GM03348 (cell line): ENCODE measurements around the gene LEMD3.

Experiments
- DNase-seq: peaks from one replicate; pipeline ENCODE4 v3.0.0; 2012; ENCODE audit warnings: low spot score

Gene LEMD3

DNA sequence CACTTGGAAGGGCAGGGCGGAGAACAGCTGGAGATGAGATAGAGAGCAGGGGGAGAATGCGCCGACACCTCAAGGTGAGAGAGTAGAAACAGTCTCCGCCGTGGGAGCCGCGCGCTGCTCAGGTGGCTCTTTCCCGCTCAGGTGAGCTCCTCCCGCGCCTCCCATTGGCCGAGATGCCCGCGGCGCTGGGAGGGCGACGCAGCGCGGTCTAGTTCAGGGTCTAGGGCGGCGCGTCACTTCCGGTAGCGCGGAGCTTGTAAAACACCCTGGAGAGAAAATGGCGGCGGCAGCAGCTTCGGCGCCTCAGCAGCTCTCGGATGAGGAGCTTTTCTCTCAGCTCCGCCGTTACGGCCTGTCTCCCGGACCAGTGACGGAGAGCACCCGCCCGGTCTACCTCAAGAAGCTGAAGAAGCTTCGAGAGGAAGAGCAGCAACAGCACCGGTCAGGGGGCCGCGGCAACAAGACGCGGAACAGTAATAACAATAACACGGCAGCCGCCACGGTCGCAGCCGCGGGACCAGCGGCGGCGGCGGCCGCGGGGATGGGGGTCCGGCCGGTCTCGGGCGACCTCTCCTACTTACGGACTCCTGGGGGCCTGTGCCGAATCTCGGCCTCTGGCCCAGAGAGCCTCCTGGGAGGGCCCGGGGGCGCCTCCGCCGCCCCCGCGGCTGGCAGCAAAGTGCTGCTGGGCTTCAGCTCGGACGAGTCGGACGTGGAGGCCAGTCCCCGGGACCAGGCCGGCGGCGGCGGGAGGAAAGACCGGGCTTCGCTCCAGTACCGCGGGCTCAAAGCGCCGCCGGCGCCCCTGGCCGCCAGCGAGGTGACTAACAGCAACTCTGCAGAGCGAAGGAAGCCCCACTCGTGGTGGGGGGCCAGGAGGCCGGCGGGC, at the start of gene LEMD3:
Gene LEMD3, plus strand, starts transcription at position 264 of the 889 bp plus-strand sequence. Its CDS starts 14 bp downstream, at position 278.
- peak; percentile 96 for DNase-seq

GRCh38 chr12:65121049-65121955, 48.1 kb upstream of the LEMD3 start, which contains the start of gene WIF1:
WIF1 (minus strand) TSS chr12:65121305; CDS start chr12:65121191, 114 bp downstream.
- DNase-seq, result peak; percentile 27

GRCh38 chr12:65121956-65122469, 47.4 kb upstream of the LEMD3 start:
- no peak for DNase-seq

DNA sequence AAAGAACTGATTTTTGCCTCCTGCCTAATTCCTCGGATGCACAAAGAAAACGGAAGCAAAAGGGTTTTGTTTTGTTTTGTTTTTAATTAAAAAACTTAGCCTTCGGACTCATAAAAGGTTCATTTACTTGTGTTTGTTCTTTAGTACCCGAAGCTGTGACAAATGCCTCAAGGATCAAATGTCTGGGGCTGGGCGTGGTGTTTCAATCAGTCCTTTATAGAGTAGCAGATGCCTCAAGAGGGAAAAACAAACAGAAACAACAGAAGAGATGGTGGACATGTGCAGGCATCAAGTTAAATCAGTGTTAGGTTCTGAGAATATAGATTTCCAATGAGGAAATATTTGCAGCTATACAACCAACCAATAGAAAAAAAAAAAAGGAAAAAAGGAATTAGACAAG, 46.7 kb upstream of the LEMD3 start:
- no peak for DNase-seq

GRCh38 chr12:65123435-65124063, 45.8 kb upstream of the LEMD3 start:
- DNase-seq, result peak; percentile 38

DNA sequence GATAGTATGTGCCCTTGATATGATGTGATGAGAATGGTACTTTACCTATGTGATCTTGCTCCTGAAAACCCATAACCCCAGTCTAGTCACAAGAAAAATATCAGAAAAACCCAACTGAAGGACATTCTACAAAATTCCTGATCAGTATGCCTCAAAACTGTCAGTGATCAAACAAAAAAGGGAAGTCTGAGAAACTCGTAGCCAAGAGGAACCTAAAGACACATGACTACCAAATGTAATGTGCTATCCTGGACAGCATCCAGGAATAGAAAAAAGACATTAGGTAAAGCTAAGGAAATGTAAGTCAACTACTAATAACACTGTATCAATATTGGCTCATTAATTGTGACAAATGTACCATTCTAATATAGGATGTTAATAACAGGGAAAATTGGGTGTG, 44.1 kb upstream of the LEMD3 start:
- no peak for DNase-seq

GRCh38 chr12:65125975-65126374, 43.4 kb upstream of the LEMD3 start:
- no peak for DNase-seq

- no peak for DNase-seq
These were observed 42.9 kb upstream of the LEMD3 start for GRCh38 chr12:65126482-65126881.

- DNase-seq, result no peak
These were observed 35.5 kb upstream of the LEMD3 start for GRCh38 chr12:65133879-65134278.

DNA sequence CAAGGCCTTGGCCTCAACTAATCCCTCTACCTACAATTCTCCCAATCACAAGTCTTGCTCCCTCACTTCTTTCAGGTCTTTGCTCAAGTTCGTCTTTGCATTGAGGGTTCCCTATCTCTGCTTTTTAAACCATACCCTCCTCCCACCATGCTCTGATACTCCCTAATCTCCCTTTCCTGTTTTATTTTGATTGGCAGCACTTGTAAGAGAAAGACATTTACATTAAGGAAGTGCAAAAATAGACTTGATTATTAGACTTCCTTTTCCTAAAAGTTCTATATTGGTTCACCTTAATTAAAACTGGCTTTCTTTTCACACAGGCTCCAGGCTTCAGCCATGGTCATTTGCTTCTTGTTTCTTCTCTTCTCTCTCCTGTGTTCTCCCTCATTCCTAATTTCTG, 30.0 kb upstream of the LEMD3 start:
- no peak for DNase-seq

GRCh38 chr12:65140738-65141137, 28.6 kb upstream of the LEMD3 start:
- no peak for DNase-seq

GRCh38 chr12:65147312-65147905, 22.0 kb upstream of the LEMD3 start:
- DNase-seq, result no peak

GRCh38 chr12:65152012-65152411, 17.4 kb upstream of the LEMD3 start:
- no peak for DNase-seq

- DNase-seq, result no peak
These were observed 16.8 kb upstream of the LEMD3 start for GRCh38 chr12:65152596-65152995.

DNA sequence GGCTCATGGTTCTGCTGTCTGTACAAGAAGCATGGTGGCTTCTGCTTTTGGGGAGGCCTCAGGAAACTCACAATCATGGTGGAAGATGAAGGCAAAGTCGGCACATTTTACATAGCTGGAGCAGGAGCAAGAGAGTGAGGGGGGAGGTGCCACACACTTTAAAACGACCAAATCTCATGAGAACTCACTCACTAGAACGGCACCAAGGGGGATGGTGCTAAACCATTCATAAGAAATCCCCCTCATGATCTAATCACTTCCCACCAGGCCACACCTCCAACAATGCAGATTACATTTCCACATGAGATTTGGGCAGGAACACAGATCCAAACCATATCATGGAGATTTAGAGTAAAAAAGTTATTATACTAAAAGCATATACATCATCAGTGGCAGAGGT, 13.6 kb upstream of the LEMD3 start:
- no peak for DNase-seq

DNA sequence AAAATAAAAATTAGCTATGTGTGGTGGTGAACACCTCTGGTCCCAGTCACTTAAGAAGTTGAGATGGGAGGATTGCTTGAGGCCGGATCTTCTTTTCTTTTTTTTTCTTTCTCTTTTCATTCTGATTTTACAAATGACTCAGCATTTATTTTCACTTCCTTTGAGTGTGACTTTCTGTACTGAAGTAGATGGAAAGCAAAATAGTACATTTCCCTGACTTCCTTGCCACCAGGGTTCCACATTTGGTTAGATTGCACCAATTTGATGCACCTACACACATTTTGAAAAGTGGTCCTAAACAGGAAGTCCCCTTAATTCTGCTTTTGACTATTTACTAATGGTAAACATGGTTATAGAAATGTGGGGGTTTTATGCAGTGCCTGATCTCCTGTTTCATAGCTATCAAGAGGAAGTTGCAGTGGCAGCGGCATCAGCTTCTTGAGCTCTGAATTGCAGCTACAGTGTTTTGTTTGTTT, 13.0 kb upstream of the LEMD3 start:
- no peak for DNase-seq

DNA sequence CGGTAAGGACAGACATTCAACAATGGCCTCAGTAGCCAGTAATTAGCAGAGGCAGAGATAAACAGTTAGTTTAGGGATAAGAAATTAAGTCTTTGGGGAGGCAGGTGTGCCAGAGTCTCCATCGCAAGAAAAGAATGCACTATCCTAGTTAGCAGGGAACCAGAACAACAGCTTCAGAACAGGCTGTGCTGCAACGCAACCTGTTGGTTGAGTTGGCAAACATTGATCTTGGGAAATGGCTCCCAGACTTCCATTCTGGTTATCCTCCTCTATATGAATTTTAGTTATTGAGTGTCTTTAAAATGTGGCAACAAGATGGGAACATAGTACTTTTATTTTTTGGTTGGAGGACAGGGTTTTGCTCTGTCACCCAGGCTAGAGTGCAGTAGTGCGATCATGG, 12.3 kb upstream of the LEMD3 start:
- no peak for DNase-seq

DNA sequence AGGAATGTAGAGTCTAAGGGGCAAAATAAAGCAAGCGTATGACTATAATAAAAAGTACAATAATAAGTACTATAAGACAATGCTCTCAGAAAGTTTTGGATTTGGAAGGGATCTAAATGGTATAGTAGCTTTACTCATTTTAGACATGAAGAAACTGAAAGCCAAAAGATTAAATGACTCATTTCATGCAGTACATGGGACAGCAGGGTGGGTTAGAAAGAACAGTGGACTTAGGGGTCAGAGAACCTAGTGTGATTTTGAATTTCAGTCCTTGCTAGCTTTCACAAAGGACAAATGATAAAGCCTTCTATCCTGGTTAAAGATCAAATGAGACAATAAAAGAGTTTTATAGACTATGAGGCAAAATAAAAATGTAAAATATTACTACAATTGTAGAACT, 6.8 kb upstream of the LEMD3 start:
- no peak for DNase-seq

GRCh38 chr12:65164244-65164643, 5.1 kb upstream of the LEMD3 start:
- DNase-seq, result no peak

- no peak for DNase-seq
These were observed 4.6 kb upstream of the LEMD3 start for GRCh38 chr12:65164774-65165173.

GRCh38 chr12:65168681-65169319, 583 bp upstream of the LEMD3 start:
- no peak for DNase-seq
